ENCODE measurements around the gene HIVEP3. TPM values are rescaled to one million over a fixed set of nuclear protein-coding genes. Genes with fewer than 3 reads are reported as not detected.
A peak's percentile ranks its signal among the peaks of the same experiment; 100 is the strongest.

HIVEP3 gene
- total RNA-seq, 4 donors from 2014 or later, result 4.2 to 6.5 (median 4.7) TPM

GRCh38 chr1:41819069-41819468 is 99.7 kb downstream of the HIVEP3 start:
- WGBS, 2 donors, result 89% methylated on average over 2 of the region's 2 CpGs
- Histone ChIP-seq H3K27me3 (no peaks in the 10 kb centered on the region), H3K27ac (no peak overlapping the region), H3K4me3 (no peak overlapping the region), H3K9me3 (no peaks in the 10 kb centered on the region), H3K36me3 (no peaks in the 10 kb centered on the region), H3K4me1 (peaks cover 0 to 26% (median 11%) of the 10 kb centered on the region in 4 donors)
- TF ChIP-seq CTCF (IDR thresholded peaks at IDR 0.05), result no peak
- no peak for TF ChIP-seq EP300 (IDR thresholded peaks at IDR 0.05)
- TF ChIP-seq POLR2A (IDR thresholded peaks at IDR 0.05), result no peak
- no peak for DNase-seq (ENCODE audit: low spot score in 2 of 2)

GRCh38 chr1:41816061-41816460 is 102.7 kb downstream of the HIVEP3 start:
- Histone ChIP-seq H3K27ac (peak overlapping the region in 2 of 4 donors; percentile 40 to 41), H3K9me3 (no peaks in the 10 kb centered on the region), H3K4me3 (no peak overlapping the region), H3K4me1 (peaks cover 0 to 24% (median 0%) of the 10 kb centered on the region in 4 donors), H3K27me3 (no peaks in the 10 kb centered on the region), H3K36me3 (no peaks in the 10 kb centered on the region)
- DNase-seq (ENCODE audit: low spot score in 2 of 2), result no peak
- TF ChIP-seq POLR2A (IDR thresholded peaks at IDR 0.05), result no peak
- TF ChIP-seq EP300 (IDR thresholded peaks at IDR 0.05), result peak in 1 of 2 donors; percentile 31
- TF ChIP-seq CTCF (IDR thresholded peaks at IDR 0.05), result no peak
- WGBS, 2 donors, result 44 to 45% methylated on average over 3 of the region's 3 CpGs

GRCh38 chr1:41813755-41814745 is 104.7 kb downstream of the HIVEP3 start:
- 86 to 90% methylated on average over 9 of the region's 9 CpGs for WGBS, 2 donors
- Histone ChIP-seq H3K4me3 (no peak overlapping the region), H3K4me1 (peaks cover 0 to 24% (median 0%) of the 10 kb centered on the region in 4 donors), H3K27me3 (no peaks in the 10 kb centered on the region), H3K9me3 (no peaks in the 10 kb centered on the region), H3K27ac (no peak overlapping the region), H3K36me3 (no peaks in the 10 kb centered on the region)
- DNase-seq (ENCODE audit: low spot score in 2 of 2), result no peak
- no peak for TF ChIP-seq POLR2A (IDR thresholded peaks at IDR 0.05)
- no peak for TF ChIP-seq CTCF (IDR thresholded peaks at IDR 0.05)
- TF ChIP-seq EP300 (IDR thresholded peaks at IDR 0.05), result no peak

GRCh38 chr1:41813226-41813625 is 105.5 kb downstream of the HIVEP3 start:
- no peak overlapping the region for H3K4me3 ChIP-seq
- no peaks in the 10 kb centered on the region for H3K36me3 ChIP-seq
- TF ChIP-seq CTCF (IDR thresholded peaks at IDR 0.05), result no peak
- no peak for TF ChIP-seq EP300 (IDR thresholded peaks at IDR 0.05)
- no peak for TF ChIP-seq POLR2A (IDR thresholded peaks at IDR 0.05)
- H3K27ac ChIP-seq, result no peak overlapping the region
- no peaks in the 10 kb centered on the region for H3K27me3 ChIP-seq
- DNase-seq (ENCODE audit: low spot score in 2 of 2), result no peak
- H3K9me3 ChIP-seq, result no peaks in the 10 kb centered on the region
- WGBS, 2 donors, result 89 to 93% methylated on average over 5 of the region's 5 CpGs
- peaks cover 0 to 24% (median 0%) of the 10 kb centered on the region in 4 donors for H3K4me1 ChIP-seq

GRCh38 chr1:41812453-41812852 is 106.3 kb downstream of the HIVEP3 start:
- WGBS, 2 donors, result 82 to 86% methylated on average over 2 of the region's 2 CpGs
- Histone ChIP-seq H3K27me3 (no peaks in the 10 kb centered on the region), H3K36me3 (no peaks in the 10 kb centered on the region), H3K4me3 (no peak overlapping the region), H3K27ac (no peak overlapping the region), H3K9me3 (no peaks in the 10 kb centered on the region), H3K4me1 (peaks cover 0 to 24% (median 0%) of the 10 kb centered on the region in 4 donors)
- TF ChIP-seq CTCF (IDR thresholded peaks at IDR 0.05) (no peak), EP300 (IDR thresholded peaks at IDR 0.05) (no peak), POLR2A (IDR thresholded peaks at IDR 0.05) (no peak)
- DNase-seq (ENCODE audit: low spot score in 2 of 2), result no peak

Measured in tibial nerve (tissue), 4 donors.